HepG2 (cell line): ENCODE results near the gene WWP2. TPM values are rescaled to one million over a fixed set of nuclear protein-coding genes. Genes with fewer than 3 reads are reported as not detected.
A peak's percentile ranks its signal among the peaks of the same experiment; 100 is the strongest.

Experiments
- CREB1 ChIP-seq, 2 experiments: fragments of 450-650 bp in 1 of 2; IDR thresholded peaks; 2 replicates each; pipeline ENCODE4 v1.6.1; 2016 to 2017; ENCODE audit warnings: control low read depth in 1 of 2, mild to moderate bottlenecking in 1 of 2, missing compliant biosample characterization in 1 of 2, missing genetic modification characterization in 1 of 2
- GTF3A ChIP-seq: sonication (generic); formaldehyde crosslinking; conservative IDR thresholded peaks from 2 replicates; pipeline ENCODE4 v1.4.0; 2020; ENCODE audit warnings: mild to moderate bottlenecking, missing genetic modification reagents
- LCORL ChIP-seq, 2 experiments: fragments of 450-650 bp in 1 of 2; sonication (generic) in 1 of 2; formaldehyde crosslinking in 1 of 2; IDR thresholded peaks; 2 replicates each; pipeline versions ENCODE4 v1.5.0 to v1.6.1; 2017 to 2020; ENCODE audit warnings: antibody characterized with exemption in 1 of 2, missing genetic modification reagents in 1 of 2
- MIXL1 ChIP-seq: IDR thresholded peaks from 2 replicates; pipeline ENCODE4 v1.6.1; 2016
- NBN ChIP-seq: fragments of 450-650 bp; conservative IDR thresholded peaks from 2 replicates; pipeline ENCODE4 v1.6.1; 2017
- NFATC3 ChIP-seq: sonication (generic); formaldehyde crosslinking; IDR thresholded peaks from 2 replicates; pipeline ENCODE4 v1.5.1; 2020; ENCODE audit warnings: mild to moderate bottlenecking, missing genetic modification reagents
- PHF20 ChIP-seq: sonication (generic); formaldehyde crosslinking; IDR thresholded peaks from 2 replicates; pipeline ENCODE4 v1.5.0; 2020; ENCODE audit warnings: mild to moderate bottlenecking, missing genetic modification reagents
- RFX3 ChIP-seq: IDR thresholded peaks from 2 replicates; pipeline ENCODE4 v1.6.1; 2016; ENCODE audit warnings: missing biosample characterization, missing genetic modification reagents
- SKIL ChIP-seq: sonication (generic); formaldehyde crosslinking; IDR thresholded peaks from 2 replicates; pipeline ENCODE4 v1.8.0; 2022; ENCODE audit warnings: missing genetic modification reagents, mild to moderate bottlenecking, moderate library complexity, borderline replicate concordance
- TBL1XR1 ChIP-seq: fragments of 150-350 bp; IDR thresholded peaks from 2 replicates; pipeline ENCODE4 v1.6.1; 2014; ENCODE audit warnings: borderline replicate concordance, low read length; ENCODE audit not compliant: partially characterized antibody
- TBP ChIP-seq: sonication (generic); formaldehyde crosslinking; IDR thresholded peaks from 2 replicates; pipeline ENCODE4 v1.5.0; 2020; ENCODE audit warnings: missing genetic modification reagents
- TOE1 ChIP-seq: sonication (generic); formaldehyde crosslinking; IDR thresholded peaks from 2 replicates; pipeline ENCODE4 v1.4.0; 2020; ENCODE audit warnings: mild to moderate bottlenecking, missing genetic modification reagents
- U2AF2 ChIP-seq: fragments of 200-400 bp; formaldehyde crosslinking; IDR thresholded peaks from 2 replicates; pipeline ENCODE4 v1.6.1; 2017; ENCODE audit warnings: low read depth, mild to moderate bottlenecking, low read length
- ZBTB39 ChIP-seq: sonication (generic); formaldehyde crosslinking; IDR thresholded peaks from 2 replicates; pipeline ENCODE4 v1.5.0; 2020; ENCODE audit warnings: missing genetic modification reagents
- ZBTB46 ChIP-seq: sonication (generic); formaldehyde crosslinking; IDR thresholded peaks from 2 replicates; pipeline ENCODE4 v1.4.0; 2020; ENCODE audit warnings: mild to moderate bottlenecking, missing genetic modification reagents, borderline replicate concordance
- ZNF564 ChIP-seq: sonication (generic); formaldehyde crosslinking; IDR thresholded peaks from 2 replicates; pipeline ENCODE4 v1.8.1; 2023; ENCODE audit warnings: mild to moderate bottlenecking, missing genetic modification reagents
- ZNF720 ChIP-seq: sonication (generic); formaldehyde crosslinking; IDR thresholded peaks from 2 replicates; pipeline ENCODE4 v1.4.0; 2020; ENCODE audit warnings: missing genetic modification reagents
- ZNF768 ChIP-seq: sonication (generic); formaldehyde crosslinking; IDR thresholded peaks from 2 replicates; pipeline ENCODE4 v1.4.0; 2020; ENCODE audit warnings: missing genetic modification reagents
- ZNF83 ChIP-seq: sonication (generic); formaldehyde crosslinking; IDR thresholded peaks from 2 replicates; pipeline ENCODE4 v1.4.0; 2020; ENCODE audit warnings: missing genetic modification reagents, mild to moderate bottlenecking, borderline replicate concordance
- ZSCAN30 ChIP-seq: sonication (generic); formaldehyde crosslinking; IDR thresholded peaks from 2 replicates; pipeline ENCODE4 v1.5.0; 2020; ENCODE audit warnings: mild to moderate bottlenecking, missing genetic modification reagents
- polyA plus RNA-seq, 8 experiments: library from polyadenylated mRNA; depleted of rRNA in 3 of 8; stranded (reverse) in 7 of 8; unstranded in 1 of 8; fragments of >200 nt; fragmentation: Illumina TruSeq in 4 of 8; extraction: Trizol in 4 of 8; gene quantifications; 2 replicates each; pipeline versions ENCODE4 v1.2.1 to v1.2.3, GENCODE V29; 2011 to 2016; ENCODE audit warnings: low read depth in 4 of 8, missing spikeins in 1 of 8, mixed read lengths in 1 of 8; ENCODE audit not compliant: insufficient read depth in 1 of 8
- total RNA-seq, 5 experiments: library from RNA; depleted of rRNA; stranded (reverse); fragments of >200 nt; fragmentation: Illumina TruSeq; extraction: Trizol; gene quantifications; 2 replicates each; pipeline ENCODE4 v1.2.3, GENCODE V29; 2016; ENCODE audit warnings: low read depth in 1 of 5
- TF ChIP-seq, protein P1 (sequence below): IDR thresholded peaks from 2 replicates; pipeline ENCODE4 v1.6.1; 2016; ENCODE audit warnings: low read depth
- TF ChIP-seq, protein P2 (sequence below): sonication (generic); formaldehyde crosslinking; IDR thresholded peaks from 2 replicates; pipeline ENCODE4 v1.5.0; 2020; ENCODE audit warnings: missing genetic modification reagents, mild to moderate bottlenecking, borderline replicate concordance

The WWP2 gene
- total and polyA plus RNA-seq, 2 of the 13 experiments (the other 11 are each of a cell fraction or from before 2014, with no cell fraction given): 11.4 to 28.2 TPM

- TF ChIP-seq, protein P1, sequence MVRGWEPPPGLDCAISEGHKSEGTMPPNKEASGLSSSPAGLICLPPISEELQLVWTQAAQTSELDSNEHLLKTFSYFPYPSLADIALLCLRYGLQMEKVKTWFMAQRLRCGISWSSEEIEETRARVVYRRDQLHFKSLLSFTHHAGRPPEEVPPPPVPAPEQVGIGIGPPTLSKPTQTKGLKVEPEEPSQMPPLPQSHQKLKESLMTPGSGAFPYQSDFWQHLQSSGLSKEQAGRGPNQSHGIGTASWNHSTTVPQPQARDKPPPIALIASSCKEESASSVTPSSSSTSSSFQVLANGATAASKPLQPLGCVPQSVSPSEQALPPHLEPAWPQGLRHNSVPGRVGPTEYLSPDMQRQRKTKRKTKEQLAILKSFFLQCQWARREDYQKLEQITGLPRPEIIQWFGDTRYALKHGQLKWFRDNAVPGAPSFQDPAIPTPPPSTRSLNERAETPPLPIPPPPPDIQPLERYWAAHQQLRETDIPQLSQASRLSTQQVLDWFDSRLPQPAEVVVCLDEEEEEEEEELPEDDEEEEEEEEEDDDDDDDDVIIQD: no peak
- TF ChIP-seq ZBTB46 (CRISPR knock-in tag): no peak
- TF ChIP-seq TBP (CRISPR knock-in tag): no peak
- no peak for TF ChIP-seq GTF3A (CRISPR knock-in tag)
- no peak for TF ChIP-seq ZNF564 (CRISPR knock-in tag)
- no peak for TF ChIP-seq ZNF83
- TF ChIP-seq MIXL1 (CRISPR knock-in tag): no peak
- no peak for TF ChIP-seq CREB1 (IDR thresholded peaks at IDR 0.05)
- TF ChIP-seq CREB1 (CRISPR knock-in tag; IDR thresholded peaks at IDR 0.05): 0 out of 2 replicates have a peak, but pooled peaks have one; percentile 64
- no peak for TF ChIP-seq ZNF768
- TF ChIP-seq, protein P2, sequence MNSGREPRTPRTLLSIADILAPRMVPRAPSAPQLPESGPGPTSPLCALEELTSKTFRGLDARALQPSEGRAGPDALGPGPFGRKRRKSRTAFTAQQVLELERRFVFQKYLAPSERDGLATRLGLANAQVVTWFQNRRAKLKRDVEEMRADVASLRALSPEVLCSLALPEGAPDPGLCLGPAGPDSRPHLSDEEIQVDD (CRISPR knock-in tag): no peak
- TF ChIP-seq ZSCAN30 (CRISPR knock-in tag): no peak
- TF ChIP-seq ZBTB39 (CRISPR knock-in tag): no peak
- no peak for TF ChIP-seq NFATC3
- no peak for TF ChIP-seq TBL1XR1
- TF ChIP-seq LCORL (IDR thresholded peaks at IDR 0.05): no peak
- TF ChIP-seq LCORL (CRISPR knock-in tag; IDR thresholded peaks at IDR 0.05): no peak
- no peak for TF ChIP-seq NBN
- TF ChIP-seq SKIL (CRISPR knock-in tag): no peak
- TF ChIP-seq U2AF2: no peak
- no peak for TF ChIP-seq TOE1 (CRISPR knock-in tag)
- no peak for TF ChIP-seq RFX3 (CRISPR knock-in tag)
- no peak for TF ChIP-seq ZNF720 (CRISPR knock-in tag)
- TF ChIP-seq PHF20 (CRISPR knock-in tag): no peak
Observed at GRCh38 chr16:69831212-69832123, 69.3 kb downstream of the WWP2 start (continued).
